ENCODE data around the gene PHF21A.
"Not testable (repeated sequence)": the region's sequence is repeated elsewhere in the genome, so short reads cannot be mapped to it uniquely, and the experiment has no call there.

PHF21A gene

GRCh38 chr11:46119352-46120216, 1.7 kb downstream of the PHF21A start:
- DNase-seq, result peak; percentile 49

DNA sequence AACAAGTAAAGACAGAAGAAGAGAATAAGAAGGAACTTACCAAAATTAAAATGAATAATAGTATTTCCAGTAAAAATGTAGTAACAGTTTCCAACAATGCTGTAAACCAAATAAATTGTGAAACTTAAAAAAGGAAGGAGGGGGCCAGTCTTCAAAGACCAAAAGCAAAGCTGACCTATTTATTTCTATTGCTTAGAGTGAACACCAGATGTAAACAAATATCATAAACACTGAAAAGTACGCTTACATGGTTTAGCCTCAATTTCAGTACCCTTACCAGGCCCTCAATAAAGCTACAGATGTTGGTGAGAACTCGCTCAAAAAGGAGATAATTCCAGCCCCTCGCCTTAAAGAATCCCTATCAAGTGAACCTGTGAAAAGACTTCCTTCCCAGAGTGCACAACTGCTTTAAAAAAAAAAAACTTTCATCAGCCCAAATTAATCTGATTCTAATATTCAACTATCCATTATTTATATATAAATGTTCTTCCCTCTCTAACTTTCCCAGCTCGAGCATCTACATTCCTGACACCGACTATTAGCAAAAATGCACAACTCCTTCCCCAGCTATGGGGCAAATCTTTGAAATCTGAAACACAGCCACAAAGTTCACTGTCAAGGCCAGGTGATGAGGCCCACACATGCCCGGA, 2.4 kb downstream of the PHF21A start:
- no peak for DNase-seq

GRCh38 chr11:46117842-46118241, 3.4 kb downstream of the PHF21A start:
- no peak for DNase-seq

DNA sequence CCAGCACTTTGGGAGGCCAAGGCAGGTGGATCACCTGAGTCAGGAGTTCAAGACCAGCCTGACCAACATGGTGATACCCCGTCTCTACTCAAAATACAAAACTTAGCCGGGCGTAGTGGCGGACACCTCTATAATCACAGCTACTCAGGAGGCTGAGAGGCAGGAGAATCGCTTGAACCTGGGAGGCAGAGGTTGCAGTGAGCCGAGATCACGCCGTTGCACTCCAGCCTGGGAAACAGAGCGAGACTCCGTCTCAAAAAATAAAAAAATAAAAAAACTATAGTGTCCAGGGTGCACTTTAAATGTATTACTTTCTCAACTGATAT, 4.6 kb downstream of the PHF21A start:
- DNase-seq, result not testable (repeated sequence)

GRCh38 chr11:46116007-46116711, 5.1 kb downstream of the PHF21A start:
- DNase-seq, result no peak

- DNase-seq, result no peak
These were observed 6.3 kb downstream of the PHF21A start for GRCh38 chr11:46114961-46115360.

GRCh38 chr11:46114378-46114777, 6.9 kb downstream of the PHF21A start:
- DNase-seq, result no peak

GRCh38 chr11:46112961-46113607, 8.2 kb downstream of the PHF21A start:
- DNase-seq, result peak; percentile 48

DNA sequence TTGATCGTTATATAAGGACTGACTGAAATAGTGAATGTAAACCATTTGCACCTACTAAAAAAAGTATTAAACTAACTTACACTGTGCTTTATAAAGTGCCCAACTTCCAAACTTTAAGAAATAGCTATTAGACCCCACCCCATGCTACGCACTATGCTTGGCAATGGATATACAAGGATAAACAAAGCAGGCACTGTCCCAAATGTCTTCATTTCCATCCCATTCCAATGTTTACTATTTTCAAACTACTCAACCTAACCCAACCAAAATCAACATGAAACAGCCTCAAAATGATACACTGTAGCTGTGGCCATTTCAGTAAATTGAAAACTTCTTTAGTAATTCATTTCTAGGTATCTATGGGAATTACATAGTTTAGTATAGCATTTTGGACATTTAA, 12.5 kb downstream of the PHF21A start:
- DNase-seq, result no peak

DNA sequence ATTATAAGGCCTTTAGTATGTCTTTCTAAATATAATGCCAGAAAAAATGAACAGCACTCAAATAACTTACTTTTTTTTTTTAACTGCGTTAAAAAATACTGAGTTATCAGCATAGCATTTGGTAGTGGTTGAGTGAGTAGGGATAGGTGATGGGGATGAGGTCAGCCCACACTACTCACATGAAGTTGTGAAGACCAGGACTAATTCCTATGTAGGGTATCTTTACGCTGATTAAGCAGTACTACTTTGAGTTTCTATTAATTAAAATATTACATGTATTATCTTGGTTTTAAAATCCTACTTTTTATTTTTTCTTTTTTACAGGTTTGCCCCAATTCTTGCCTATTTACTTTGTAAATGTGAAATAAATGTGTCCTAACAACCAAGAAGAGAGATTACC, 13.5 kb downstream of the PHF21A start:
- DNase-seq, result no peak

DNA sequence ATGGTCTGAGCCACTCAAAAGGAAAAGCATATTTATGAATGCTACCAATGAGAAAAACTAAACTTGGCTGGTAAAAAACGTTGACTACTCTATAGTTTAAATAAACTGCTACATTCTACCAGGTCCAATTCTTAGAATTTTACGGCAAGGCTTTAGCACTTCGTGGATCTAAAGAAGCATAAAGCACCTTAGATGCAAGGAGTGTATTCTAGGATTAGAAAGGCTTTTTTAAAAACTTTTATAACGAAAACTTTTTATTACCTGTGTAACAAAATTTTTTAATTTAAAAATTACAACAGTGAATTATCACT, 13.9 kb downstream of the PHF21A start:
- DNase-seq, result no peak

- no peak for DNase-seq
These were observed 14.5 kb downstream of the PHF21A start for GRCh38 chr11:46106530-46107407.

DNA sequence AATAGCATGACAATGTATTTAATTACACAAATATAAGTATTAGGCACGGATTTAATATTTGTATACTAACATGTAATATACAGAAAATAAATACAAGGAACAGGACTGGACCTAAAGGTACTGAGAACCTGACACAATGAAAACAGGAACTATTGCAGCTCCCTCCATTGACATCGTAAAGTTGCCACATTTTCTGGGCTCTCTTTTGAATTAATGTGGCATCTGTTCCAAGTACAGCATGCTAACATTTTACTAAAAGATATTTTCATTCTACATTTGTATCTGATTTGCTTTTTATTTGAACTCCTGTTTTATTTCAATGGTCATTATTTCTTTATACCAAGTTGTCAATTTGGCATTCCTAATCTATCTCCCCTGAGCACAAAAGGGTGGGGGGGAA, 15.3 kb downstream of the PHF21A start:
- no peak for DNase-seq

- DNase-seq, result no peak
These were observed 16.1 kb downstream of the PHF21A start for GRCh38 chr11:46105134-46105628.

DNA sequence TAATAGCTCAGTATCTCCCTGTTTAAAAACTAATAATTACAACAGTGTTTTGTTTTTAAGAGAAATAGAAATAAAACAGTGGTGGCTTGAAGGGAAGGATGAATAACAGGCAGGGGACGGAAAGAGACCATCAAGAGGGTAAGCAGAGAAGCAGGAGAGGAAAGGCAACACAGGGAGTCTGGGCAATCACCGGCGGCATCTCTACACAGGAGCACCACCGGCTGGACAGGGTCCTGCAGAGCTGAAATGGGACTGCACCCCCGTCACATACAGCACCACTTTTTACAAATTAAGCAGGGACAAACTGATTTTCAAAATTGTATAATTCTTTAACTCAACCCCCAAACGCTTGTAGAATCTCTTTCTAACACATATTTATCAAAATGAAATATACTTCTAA, 18.4 kb downstream of the PHF21A start:
- DNase-seq, result no peak

- DNase-seq, result no peak
These were observed 20.6 kb downstream of the PHF21A start for GRCh38 chr11:46100670-46101069.

DNA sequence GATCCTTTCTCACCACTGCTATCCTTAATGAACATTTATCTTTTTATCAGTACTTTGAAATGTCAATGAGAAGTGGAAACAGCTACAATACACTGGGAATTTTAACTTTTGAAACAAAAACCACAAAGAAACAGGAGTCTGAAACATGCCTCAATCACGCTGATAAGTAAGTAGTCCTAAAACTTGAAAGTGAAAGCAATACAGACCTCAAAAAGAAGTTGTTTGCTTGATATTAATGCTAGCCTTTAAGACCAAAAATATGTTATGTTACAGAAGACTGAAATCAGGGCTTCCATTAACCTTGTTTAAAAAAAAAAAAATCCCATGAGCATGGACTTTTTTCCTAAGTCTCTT, 21.3 kb downstream of the PHF21A start:
- DNase-seq, result no peak

GRCh38 chr11:46090375-46090774, 30.9 kb downstream of the PHF21A start:
- no peak for DNase-seq

DNA sequence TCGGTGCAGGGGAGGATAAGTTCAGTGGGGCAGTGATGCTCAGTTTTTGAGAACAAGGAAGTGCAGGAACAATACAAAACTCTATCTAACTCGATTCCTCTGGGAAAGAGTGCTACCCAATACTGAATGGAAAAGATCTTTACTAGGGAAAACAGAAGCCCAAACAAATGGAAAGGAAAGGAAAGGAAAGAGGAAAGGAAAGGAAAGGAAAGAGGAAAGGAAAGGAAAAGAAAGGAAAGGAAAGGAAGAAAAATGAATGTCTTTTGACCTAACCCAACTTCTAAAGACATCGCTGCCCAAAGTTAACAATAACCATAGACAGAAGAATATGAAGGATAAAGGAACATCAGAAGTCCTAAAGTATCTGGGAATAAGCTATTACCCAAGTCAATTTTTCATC, 41.6 kb downstream of the PHF21A start:
- DNase-seq, result no peak

- no peak for DNase-seq
These were observed 45.3 kb downstream of the PHF21A start for GRCh38 chr11:46075928-46076327.

DNA sequence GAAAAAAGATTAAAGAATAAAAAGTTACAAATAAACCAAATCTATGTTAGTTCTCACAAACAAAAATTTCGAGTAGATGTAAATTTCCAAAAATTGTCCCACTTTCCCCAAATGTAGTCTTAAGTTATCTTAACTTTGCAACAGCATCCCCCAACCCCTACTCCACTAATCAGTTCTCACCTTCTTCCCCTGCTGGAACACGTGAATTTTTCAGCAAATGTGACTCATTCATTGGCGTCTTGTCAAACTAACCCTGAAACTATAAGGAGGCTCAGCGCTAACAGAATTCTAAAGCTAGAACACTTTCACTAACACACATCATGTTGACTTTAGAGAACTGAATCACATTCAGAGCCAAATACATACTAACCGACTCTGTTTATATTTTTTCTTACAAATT, 46.1 kb downstream of the PHF21A start:
- no peak for DNase-seq

DNA sequence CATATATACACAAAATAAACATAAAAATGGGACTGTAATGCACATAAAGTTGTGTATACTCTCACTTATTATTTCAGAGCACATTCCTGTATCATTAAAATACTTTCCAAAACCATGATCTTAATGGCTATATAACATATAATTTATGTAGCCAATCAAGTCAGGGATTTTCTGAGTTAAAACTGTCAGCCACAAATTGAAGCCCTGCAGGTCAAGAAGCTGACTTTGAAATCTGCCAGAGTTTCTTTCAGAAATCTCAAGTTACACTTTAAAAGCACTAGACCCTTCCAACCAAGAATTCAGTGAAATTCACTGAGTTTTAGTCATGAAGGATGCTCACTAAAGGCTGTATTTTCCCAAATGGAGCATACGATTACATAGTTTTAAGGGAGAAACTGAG, 47.6 kb downstream of the PHF21A start:
- no peak for DNase-seq

Data from NCI-H1092 treated with DMSO at 0.1 percent for 48 hours (cell line).